ENCODE measurements around the gene KRT13.

- no peak for TF ChIP-seq EP300 (IDR thresholded peaks at IDR 0.05)
- peak in 1 of 4 experiments; percentile 27 for TF ChIP-seq CTCF (IDR thresholded peaks at IDR 0.05)
- TF ChIP-seq POLR2AphosphoS5 (IDR thresholded peaks at IDR 0.05) = no peak
These were observed 18.4 kb downstream of the KRT13 start for GRCh38 chr17:41486809-41487530.

Data from sigmoid colon (tissue), 4 donors.